Eye (tissue), 1 donor: ENCODE results near the gene STBD1.
"Not testable (repeated sequence)": the region's sequence is repeated elsewhere in the genome, so short reads cannot be mapped to it uniquely, and the experiment has no call there.

Source experiments
- DNase-seq: peaks from one replicate; pipeline ENCODE4 v3.0.0-alpha.2; 2015

STBD1 gene

GRCh38 chr4:76287811-76288210, 18.7 kb upstream of the STBD1 start:
- DNase-seq: not testable (repeated sequence)

GRCh38 chr4:76292730-76293129, 13.8 kb upstream of the STBD1 start:
- no peak for DNase-seq

DNA sequence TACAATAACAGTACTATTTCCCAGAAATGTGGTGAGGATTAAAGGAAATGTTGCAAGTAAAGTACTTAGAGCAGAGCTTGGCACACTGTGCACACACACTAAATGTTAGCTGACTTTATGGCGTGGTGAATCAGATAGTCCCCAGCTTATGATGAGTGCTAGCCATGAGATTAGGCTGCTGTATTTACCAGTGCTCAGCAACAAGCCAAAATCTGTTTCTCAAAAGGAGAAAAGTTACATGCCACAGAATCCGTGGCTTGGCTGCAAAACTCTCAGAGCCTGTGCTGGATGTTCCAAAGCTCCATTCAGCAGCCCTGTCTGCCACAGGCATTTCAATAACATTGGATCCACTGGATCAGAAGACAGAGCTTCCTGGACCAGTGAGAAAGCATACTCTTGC, 12.8 kb upstream of the STBD1 start:
- no peak for DNase-seq

DNA sequence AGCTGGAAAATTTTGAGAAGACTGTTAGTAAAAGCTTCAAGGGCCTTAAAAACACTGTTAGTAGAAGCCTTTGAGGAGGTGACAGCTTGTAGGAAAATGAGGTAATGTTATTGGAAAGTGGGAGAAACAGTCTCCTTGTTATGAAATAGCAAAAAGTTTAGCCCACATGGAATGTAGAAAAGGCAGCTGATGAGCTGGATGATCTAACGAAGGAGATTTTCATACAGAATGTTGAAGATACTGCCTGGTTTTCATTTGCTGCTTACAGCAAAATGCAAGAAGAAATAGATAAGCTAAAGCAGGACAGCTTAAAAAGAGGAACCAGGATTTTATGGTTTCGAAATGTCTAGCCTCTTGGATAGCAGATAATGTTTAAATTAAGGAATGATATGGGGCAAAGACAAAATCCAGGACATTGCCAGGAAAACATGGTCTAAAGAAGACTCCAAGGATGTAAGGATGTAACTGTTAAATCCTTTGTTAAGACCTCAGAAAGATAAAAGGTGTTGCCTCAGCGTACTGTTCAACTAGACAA, 10.2 kb upstream of the STBD1 start:
- DNase-seq: no peak

GRCh38 chr4:76298227-76298626, 8.3 kb upstream of the STBD1 start:
- no peak for DNase-seq

- no peak for DNase-seq
These were observed 6.5 kb upstream of the STBD1 start for GRCh38 chr4:76300012-76300411.

DNA sequence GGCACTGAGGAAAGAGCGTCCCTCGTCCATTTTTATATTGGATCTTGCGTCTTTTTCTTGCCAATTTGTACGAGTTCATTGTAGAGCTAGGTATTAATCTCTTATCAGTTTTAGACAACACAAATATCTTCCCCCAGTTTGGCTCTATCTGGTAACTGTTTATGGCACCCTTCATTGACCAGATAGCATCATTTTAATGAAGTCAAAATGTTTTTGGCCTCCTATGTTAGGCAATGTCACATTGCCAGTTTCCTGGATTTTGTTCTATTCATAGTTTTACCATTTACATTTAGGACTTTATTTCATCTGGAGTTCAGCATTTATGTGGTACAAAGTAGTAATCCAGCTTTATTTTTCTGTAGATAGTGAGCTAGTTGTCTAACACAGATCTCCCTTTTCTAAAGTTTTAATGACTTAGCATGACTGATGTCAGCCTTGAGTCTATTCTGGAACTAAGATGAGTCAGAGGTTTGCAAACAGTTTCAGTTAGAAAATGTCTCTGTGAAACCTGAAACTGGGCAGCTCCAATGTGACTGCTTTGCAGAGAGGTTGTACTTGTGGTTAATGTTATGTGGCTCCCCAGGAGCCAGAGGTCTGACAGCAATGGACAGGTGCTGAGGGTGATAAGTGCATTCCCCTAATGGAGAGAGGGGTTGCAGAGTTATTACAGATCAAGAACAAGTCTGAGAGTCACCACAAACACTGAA, 5.3 kb upstream of the STBD1 start:
- no peak for DNase-seq

GRCh38 chr4:76301775-76302162, 4.8 kb upstream of the STBD1 start:
- no peak for DNase-seq

GRCh38 chr4:76302826-76303438, 3.6 kb upstream of the STBD1 start:
- DNase-seq: no peak

DNA sequence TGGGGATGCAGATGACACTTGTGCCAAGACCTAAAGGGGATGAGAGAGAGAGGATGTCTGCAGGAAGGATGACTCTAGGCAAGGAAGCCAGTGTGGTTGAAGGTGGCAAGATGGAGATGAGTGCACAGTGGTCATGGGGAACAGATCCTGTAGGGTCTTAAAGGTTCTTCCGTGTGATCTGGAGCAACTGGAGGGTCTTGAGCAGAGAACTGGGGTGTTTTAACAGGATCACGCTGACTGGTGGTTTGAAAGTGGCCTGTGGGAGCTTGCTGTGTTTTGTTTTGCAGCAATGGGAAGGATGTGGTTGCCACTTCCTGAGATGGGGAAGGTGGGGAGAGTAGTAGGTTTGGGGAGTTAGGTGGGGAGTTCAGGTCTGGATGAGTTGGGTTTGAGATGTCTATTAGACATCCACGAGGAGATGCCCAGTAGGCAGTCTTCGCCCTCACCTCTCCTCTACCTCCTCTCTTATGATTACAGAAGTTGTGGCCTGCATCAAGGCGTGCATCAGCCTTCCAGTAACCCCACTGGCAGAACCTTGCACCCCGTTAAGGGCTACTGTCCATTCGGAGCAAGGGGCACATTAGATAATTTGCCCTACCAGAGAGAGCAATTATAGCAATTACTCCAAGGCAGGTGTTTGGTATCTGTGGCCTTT, 1.4 kb upstream of the STBD1 start:
- DNase-seq: no peak

GRCh38 chr4:76306882-76307659, 538 bp downstream of the STBD1 start:
- DNase-seq: peak; percentile 81

DNA sequence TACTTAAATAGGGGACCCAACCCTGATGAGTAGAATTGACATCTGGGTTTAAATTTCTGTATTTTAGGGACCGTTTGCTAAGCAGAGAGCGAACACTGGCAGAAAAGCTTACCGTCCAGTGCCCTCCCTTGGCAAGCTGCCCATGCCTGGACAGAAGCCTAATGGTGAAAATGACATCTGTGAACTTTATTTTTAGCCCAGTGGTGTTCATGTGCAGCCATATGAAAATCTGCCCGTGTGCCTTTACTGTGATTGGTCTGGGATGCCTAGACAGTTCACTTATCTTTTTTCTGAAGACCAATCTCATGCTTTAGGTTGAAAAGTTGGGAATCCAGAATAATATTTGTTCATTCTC, 1.1 kb downstream of the STBD1 start:
- no peak for DNase-seq

DNA sequence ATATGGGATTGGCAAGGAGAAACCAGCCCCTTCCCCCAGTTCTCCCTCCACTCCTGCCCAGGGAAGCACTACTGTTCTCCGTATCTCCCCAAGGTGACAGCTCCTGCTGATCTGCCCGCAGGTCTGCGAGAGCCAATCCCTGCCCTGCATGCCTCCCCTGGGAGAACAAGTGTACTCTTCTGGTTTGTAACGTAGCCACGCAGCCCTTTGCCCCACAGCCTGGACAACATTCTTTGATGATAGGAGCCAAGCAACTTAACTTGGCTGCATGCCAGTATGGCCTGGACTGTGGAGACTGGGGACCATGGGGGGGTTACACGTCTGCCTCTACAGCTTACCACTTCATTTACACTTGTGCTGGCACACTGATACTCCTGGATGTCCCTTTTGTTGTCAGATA, 2.0 kb downstream of the STBD1 start:
- DNase-seq: peak; percentile 14

GRCh38 chr4:76309939-76310550, 3.5 kb downstream of the STBD1 start:
- DNase-seq: no peak

DNA sequence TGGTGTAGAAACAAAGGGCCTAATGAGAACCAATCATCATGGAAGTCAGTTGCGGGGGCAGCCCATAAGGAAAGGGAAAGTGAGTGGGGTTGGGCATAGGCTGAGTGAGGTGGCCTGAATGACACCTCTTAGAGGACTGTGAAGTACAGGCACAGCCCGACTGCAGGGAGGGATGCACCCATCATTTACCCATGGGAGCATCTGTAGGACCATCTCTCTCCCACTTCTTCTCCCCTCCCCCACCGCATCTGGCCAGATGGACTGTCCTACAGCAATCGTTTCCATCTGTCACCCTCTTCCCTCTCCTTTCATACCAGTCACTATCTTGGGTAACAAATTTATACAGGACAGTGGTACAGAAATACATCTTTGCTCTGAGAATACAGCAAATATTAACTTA, 4.2 kb downstream of the STBD1 start:
- peak; percentile 19 for DNase-seq

DNA sequence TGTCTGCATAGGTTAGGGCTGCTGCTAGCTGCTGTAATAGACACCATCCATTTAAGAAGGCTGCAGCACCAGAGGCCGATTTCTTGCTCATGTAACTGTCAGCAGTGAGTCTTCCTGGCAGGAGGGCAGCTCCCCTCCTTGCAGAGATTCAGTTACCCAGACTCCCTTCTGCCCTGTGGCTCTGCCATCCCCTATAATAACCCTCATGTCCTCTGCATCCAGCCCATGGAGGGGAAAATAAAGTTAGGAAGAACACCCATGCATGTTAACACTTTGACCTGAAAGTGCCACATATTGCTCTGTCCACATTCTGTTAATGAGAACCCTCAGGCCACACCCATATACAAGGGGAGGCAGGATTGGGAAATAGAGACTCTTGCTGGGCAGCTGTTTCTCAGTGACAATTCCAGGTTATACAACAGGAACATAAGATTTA, 5.4 kb downstream of the STBD1 start:
- DNase-seq: peak; percentile 10

DNA sequence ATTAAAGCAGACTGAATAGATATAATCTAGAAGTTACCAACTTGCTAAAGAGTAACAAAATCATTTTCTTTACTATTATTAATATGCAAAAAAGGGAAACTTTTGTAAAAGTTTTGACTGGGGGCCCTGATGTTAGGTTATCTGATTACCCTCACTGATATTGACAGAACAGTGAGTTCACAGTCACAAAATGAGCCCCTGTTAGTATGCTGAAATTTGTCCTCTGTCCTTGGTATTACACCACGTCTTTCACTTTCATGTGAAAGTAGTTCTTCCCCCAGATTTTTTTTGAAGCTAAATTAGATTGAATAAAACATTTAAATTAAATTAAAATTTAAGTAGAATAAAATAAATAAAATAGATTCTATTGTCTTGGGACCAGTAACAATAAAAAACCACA, 5.9 kb downstream of the STBD1 start:
- DNase-seq: no peak

GRCh38 chr4:76313547-76313946, 7.0 kb downstream of the STBD1 start:
- DNase-seq: no peak

- DNase-seq: no peak
These were observed 8.9 kb downstream of the STBD1 start for GRCh38 chr4:76315267-76315918.

GRCh38 chr4:76316131-76316530, 9.6 kb downstream of the STBD1 start:
- no peak for DNase-seq

DNA sequence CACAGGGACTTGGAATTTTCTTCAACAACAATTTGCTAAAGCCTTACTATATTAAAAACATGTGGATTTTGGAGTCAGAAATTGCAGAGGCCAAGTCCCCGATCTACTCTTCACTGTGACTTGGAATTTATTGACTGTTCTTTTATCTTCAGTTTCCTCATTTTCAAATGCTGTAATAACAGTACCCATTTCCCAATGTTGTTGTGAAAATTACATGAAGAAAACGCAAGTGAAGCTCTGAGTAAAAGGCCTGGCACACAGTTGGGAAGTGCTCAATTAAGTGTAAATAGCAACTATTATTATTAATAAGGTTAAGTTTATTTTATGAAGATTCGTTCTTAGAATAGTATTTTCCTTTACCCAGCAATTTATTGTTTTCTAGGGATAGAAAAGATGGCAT, 15.7 kb downstream of the STBD1 start:
- DNase-seq: no peak

- DNase-seq: no peak
These were observed 18.5 kb downstream of the STBD1 start for GRCh38 chr4:76325072-76325471.
